Thoracic aorta (tissue), 2 donors: ENCODE results near the gene LILRA1. TPM values are rescaled to one million over a fixed set of nuclear protein-coding genes. Genes with fewer than 3 reads are reported as not detected.

ENCODE experiments used
- ATAC-seq: fragments of 150-250 bp; one replicate; pipeline ENCODE4 v1.8.0; 2017; ENCODE audit warnings: low read depth; ENCODE audit not compliant: insufficient number of reproducible peaks, low FRiP score
- DNase-seq: peaks from one replicate; pipeline ENCODE4 v3.0.0-alpha.2; 2020; ENCODE audit warnings: low spot score
- H3K27ac ChIP-seq, 2 donors: fragments of 200-600 bp; sonication (generic); 1 replicate in 1 of 2; 2 replicates in 1 of 2; pipeline ENCODE4 v1.5.1; 2016; ENCODE audit warnings: mild to moderate bottlenecking in 2 of 2, moderate library complexity in 2 of 2
- H3K27me3 ChIP-seq: fragments of 200-600 bp; sonication (generic); replicated peaks from 2 replicates; pipeline ENCODE4 v1.6.0; 2016; ENCODE audit warnings: mild to moderate bottlenecking; ENCODE audit not compliant: insufficient read depth
- H3K36me3 ChIP-seq: fragments of 200-600 bp; sonication (generic); one replicate; pipeline ENCODE4 v1.5.1; 2016
- H3K4me1 ChIP-seq, 2 donors: fragments of 200-600 bp; sonication (generic); 1 replicate in 1 of 2; 2 replicates in 1 of 2; pipeline versions ENCODE4 v1.5.1 to v1.6.0; 2016; ENCODE audit warnings: low read depth in 2 of 2, mild to moderate bottlenecking in 1 of 2; ENCODE audit not compliant: control insufficient read depth in 1 of 2
- H3K4me3 ChIP-seq: fragments of 200-600 bp; sonication (generic); 2 replicates; pipeline ENCODE4 v1.5.1; 2016; ENCODE audit warnings: mild to moderate bottlenecking
- H3K9me3 ChIP-seq: fragments of 200-600 bp; sonication (generic); 2 replicates; pipeline ENCODE4 v1.5.1; 2016
- CTCF ChIP-seq: fragments of 200-600 bp; sonication (generic); IDR thresholded peaks from one replicate; pipeline ENCODE4 v1.5.1; 2019; ENCODE audit warnings: antibody characterized with exemption
- total RNA-seq, 2 donors: library from RNA; depleted of rRNA; stranded (reverse); fragments of >200 nt; gene quantifications; one replicate each; pipeline versions ENCODE4 v1.1.0 to v1.2.3, GENCODE V29; 2016

LILRA1 gene
- total RNA-seq, 2 donors from 2014 or later: 2.7 to 3.0 TPM

- ATAC-seq (no peak), DNase-seq (no peak)
- no peaks in the 10 kb centered on the region for H3K27me3 ChIP-seq
- no peaks in the 10 kb centered on the region for H3K36me3 ChIP-seq
- H3K9me3 ChIP-seq: no peaks in the 10 kb centered on the region
- H3K4me3 ChIP-seq: no peak overlapping the region
- H3K27ac ChIP-seq: no peak overlapping the region
- no peaks in the 10 kb centered on the region for H3K4me1 ChIP-seq
- TF ChIP-seq CTCF: no peak
Observed at GRCh38 chr19:54552913-54553310, 40.5 kb upstream of the LILRA1 start.

GRCh38 chr19:54554006-54554405, 39.4 kb upstream of the LILRA1 start:
- Histone ChIP-seq H3K4me3 (no peak overlapping the region), H3K36me3 (no peaks in the 10 kb centered on the region), H3K27me3 (no peaks in the 10 kb centered on the region), H3K9me3 (no peaks in the 10 kb centered on the region), H3K27ac (no peak overlapping the region), H3K4me1 (no peaks in the 10 kb centered on the region)
- TF ChIP-seq CTCF: no peak
- no peak for DNase-seq
- no peak for ATAC-seq

- H3K4me3 ChIP-seq: no peak overlapping the region
- no peak for TF ChIP-seq CTCF
- H3K36me3 ChIP-seq: no peaks in the 10 kb centered on the region
- no peaks in the 10 kb centered on the region for H3K4me1 ChIP-seq
- no peak for DNase-seq
- no peaks in the 10 kb centered on the region for H3K27me3 ChIP-seq
- no peak for ATAC-seq
- no peak overlapping the region for H3K27ac ChIP-seq
- no peaks in the 10 kb centered on the region for H3K9me3 ChIP-seq
Observed at GRCh38 chr19:54554896-54555295, 38.5 kb upstream of the LILRA1 start.

- Histone ChIP-seq H3K9me3 (no peaks in the 10 kb centered on the region), H3K4me3 (no peak overlapping the region), H3K27ac (no peak overlapping the region), H3K27me3 (no peaks in the 10 kb centered on the region), H3K36me3 (no peaks in the 10 kb centered on the region), H3K4me1 (no peaks in the 10 kb centered on the region)
- no peak for TF ChIP-seq CTCF
- ATAC-seq (no peak), DNase-seq (no peak)
Observed at GRCh38 chr19:54556194-54556593, 37.2 kb upstream of the LILRA1 start.

GRCh38 chr19:54558339-54558738, 35.1 kb upstream of the LILRA1 start:
- Histone ChIP-seq H3K36me3 (no peaks in the 10 kb centered on the region), H3K4me1 (no peaks in the 10 kb centered on the region), H3K27me3 (no peaks in the 10 kb centered on the region), H3K9me3 (no peaks in the 10 kb centered on the region), H3K27ac (no peak overlapping the region), H3K4me3 (no peak overlapping the region)
- no peak for DNase-seq
- ATAC-seq: no peak
- TF ChIP-seq CTCF: no peak
